SKM-1 (cell line): ENCODE data around the gene TMEM140.
"Not testable (repeated sequence)": the region's sequence is repeated elsewhere in the genome, so short reads cannot be mapped to it uniquely, and the experiment has no call there.

Experiments
- DNase-seq: peaks from one replicate; lab custom pipeline; 2025; ENCODE audit not compliant: unreplicated experiment; lab: John Stamatoyannopoulos, UW

TMEM140 gene

DNA sequence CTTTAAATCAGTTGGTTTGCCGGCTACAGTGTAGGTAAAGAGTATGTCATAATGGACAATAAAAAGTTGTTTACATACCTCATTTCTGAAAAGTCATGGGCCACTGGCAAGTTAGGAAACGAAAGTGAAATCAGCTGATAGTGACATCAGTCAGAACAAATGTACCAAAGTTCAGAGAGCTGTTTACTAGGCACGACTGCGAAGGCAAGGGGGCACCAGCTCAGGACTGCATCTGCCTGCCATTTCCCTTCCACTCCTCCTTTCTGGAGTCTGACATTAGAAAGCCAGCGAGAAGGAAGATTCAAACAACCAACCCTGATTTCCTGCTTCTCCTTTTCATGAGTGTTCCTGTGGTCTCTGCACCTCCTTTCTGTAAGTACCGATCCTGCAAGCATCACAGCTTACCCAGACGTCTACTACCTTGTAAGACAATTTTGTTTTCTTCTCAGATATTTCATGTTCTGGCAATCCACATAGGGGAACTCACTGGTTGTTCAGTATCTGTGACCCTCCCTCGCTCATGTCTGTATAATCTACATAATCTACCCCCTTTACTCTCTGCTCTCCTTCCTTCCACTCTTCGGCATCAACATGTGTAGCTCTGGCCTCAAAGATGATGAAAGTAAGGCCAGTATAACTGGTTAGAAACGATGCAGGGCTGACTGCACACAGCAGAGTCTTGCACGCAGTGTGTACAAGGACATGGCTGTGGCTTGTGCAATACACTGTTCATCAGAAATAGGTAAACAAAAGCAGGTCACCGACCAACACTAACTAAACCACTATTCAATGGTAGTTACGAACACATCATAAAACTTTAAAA, at the start of gene TMEM140:
Gene TMEM140, plus strand, starts transcription at position 174 of the 823 bp plus-strand sequence. CDS start 16,370 bp downstream, outside the sequence.
- no peak for DNase-seq

DNA sequence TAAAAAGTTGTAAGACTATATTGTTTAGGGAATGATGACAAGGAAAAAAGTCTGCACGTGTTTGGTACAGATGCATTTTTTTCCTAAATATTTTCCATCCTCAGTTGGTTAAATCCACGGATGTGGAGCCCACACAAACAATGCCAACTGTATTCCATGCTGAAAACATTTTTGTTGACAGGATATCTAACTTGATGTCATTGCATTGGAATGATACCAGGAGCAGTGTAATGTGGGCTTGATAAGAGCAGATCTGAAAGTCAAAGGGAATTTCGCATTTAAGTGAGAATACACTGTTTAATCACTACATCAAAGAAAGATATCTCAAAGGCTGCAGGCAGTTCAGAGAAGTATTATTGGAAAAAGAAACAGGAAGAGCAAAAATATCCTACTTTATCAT, 49.5 kb upstream of the TMEM140 start:
- no peak for DNase-seq

DNA sequence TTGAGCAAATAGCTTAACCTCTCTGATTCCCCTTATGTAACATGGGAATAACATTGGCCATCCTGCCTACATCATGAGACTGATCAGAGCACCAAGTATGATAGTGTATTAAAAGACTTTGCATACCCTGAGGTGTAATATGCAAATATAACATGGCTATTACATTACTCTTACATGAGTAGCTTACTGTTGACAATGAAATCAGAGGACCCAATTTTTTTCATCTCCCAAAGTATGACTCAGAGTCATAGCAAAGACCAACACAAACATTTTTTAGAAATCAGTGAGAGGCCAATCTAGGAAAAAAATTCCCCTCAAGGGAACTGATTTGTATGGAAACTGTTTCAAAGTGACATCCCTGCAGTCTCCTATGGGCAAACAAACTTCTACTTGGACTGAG, 47.0 kb upstream of the TMEM140 start:
- DNase-seq, result no peak

- DNase-seq, result no peak
Observed at GRCh38 chr7:135102372-135102771, 45.5 kb upstream of the TMEM140 start.

DNA sequence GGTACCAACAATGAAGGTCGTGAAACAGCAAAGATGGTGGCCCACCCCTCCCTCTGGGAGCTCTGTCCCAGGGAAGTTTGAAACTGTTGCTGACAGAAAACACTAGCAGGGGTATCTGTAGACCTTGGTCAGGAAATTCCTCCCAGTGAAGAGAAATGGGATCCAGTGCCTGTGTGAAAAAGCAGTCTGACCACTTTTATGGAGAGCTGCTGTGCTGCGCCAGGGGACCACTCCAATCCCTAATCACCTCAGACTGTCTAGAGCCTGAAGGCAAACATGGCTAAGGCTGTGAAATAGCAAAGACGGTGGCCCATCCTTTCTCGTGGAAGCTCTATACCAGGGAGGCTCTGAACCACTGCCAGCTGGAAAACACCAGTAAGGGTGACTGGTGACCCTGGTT, 38.3 kb upstream of the TMEM140 start:
- no peak for DNase-seq

DNA sequence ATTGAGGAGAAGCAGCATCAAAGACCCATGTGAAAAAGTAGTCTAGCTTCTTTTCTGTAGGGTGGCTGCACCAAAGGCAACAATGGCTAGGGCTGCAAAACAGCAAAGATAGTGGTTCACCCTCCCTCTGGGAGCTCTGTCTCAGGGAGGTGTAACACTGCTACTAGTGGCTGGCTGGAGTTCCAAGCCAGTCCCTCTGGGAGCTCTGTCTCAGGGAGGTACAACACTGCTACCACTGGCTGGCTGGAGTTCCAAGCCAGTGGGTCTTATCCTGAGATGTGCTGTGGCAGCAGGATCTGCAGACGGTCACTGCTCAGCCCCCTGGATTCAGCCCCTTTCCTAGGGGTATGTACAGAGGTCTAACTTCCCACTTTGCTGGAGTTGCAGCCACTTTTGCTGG, 37.9 kb upstream of the TMEM140 start:
- no peak for DNase-seq

- no peak for DNase-seq
Observed at GRCh38 chr7:135111379-135111778, 36.5 kb upstream of the TMEM140 start.

- no peak for DNase-seq
Observed at GRCh38 chr7:135114622-135115021, 33.2 kb upstream of the TMEM140 start.

DNA sequence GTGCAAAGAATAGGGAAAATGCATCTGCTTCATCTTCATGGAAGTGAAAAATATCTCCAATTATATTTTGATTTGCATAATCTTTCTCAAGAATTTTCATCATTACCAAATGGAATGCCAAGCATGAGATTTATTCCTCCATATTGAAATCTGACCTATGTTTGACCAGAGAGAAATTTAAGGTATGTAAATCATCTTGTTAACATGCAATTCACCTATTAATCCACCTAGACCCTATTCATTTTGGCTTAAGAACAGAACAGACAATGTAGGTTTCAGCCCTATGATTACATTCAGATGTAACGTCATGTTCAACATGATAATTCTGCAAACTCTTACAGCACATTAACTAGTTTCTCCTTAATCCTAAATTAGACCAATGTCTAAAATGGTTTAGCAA, 30.8 kb upstream of the TMEM140 start:
- no peak for DNase-seq

GRCh38 chr7:135121868-135122267, 26.0 kb upstream of the TMEM140 start:
- no peak for DNase-seq

DNA sequence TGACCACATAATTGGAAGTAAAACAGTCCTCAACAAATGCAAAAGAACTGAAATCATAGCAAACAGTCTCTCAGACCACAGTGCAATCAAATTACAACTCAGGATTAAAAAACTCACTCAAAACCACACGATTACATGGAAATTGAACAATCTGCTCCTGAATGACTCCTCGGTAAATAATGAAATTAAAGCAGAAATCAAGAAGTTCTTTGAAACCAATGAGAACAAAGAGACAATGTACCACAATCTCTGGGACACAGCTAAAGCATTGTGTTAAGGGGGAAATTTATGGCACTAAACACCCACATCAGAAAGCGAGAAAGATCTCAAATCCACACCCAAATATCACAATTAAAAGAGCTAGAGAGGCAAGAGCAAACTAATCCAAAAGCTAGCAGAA, 23.2 kb upstream of the TMEM140 start:
- not testable (repeated sequence) for DNase-seq

- DNase-seq, result no peak
Observed at GRCh38 chr7:135128931-135129330, 18.9 kb upstream of the TMEM140 start.

- no peak for DNase-seq
Observed at GRCh38 chr7:135129579-135129978, 18.3 kb upstream of the TMEM140 start.

DNA sequence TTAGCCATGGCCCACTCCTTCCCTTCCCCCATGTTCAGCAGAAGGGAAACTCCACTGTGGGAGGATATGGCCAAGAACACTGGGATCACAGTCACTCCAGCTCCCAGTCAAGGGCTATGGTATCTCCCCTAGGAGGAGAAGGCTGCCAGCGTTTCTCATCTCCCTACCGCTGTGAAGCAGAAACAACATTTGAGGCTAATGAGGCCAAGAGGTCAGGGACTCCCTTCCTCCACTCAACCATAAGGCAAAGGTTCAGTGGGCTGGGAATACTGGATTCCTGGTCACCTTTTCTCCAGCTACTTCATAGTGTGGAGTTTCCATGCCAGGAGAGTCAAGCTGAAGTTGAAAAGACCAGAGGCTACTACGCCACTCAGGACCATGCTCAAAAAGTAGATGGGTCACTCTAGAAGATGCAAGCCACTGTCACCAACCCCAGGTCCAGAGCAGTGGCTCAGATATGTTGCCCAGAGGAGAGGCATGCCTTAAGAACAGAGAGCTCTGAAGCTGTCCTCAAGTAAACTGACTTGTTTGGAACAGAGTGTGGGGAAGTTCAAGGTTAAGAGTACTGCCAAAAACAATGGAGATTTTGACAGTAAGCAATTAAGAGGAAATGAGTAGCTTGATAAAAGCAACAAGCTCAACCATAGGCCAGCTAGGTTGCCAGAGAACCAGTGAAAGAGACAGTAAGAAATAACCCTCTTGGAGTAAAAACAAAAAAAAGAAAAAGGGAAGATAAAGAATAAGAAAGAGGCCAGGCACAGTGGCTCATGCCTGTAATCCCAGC, 3.8 kb upstream of the TMEM140 start:
- DNase-seq, result no peak

GRCh38 chr7:135147341-135147898, 452 bp upstream of the TMEM140 start:
- no peak for DNase-seq

- DNase-seq, result no peak
Observed at GRCh38 chr7:135150072-135150782, 2.4 kb downstream of the TMEM140 start.

GRCh38 chr7:135151132-135151531, 3.3 kb downstream of the TMEM140 start:
- no peak for DNase-seq

GRCh38 chr7:135151533-135151932, 3.7 kb downstream of the TMEM140 start:
- no peak for DNase-seq

GRCh38 chr7:135152442-135152841, 4.6 kb downstream of the TMEM140 start:
- DNase-seq, result no peak

DNA sequence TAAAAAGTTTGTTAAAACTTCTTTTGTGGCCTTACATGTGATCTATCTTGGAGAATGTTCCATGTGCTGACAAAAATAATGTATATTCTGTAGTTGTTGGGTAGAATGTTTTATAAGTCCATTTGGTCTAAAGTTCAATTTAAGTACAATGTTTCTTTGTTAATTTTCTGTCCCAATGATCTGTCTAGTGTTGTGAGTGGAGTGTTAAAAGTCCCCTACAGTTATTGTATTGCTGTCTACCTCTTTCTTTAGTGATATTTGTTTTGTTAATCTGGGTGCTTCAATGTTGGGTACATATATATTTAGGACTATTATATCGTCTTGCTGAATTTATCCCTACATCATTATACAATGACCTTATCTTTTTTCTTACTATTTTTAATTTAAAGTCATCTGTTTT, 6.9 kb downstream of the TMEM140 start:
- no peak for DNase-seq

- no peak for DNase-seq
Observed at GRCh38 chr7:135156290-135156689, 8.4 kb downstream of the TMEM140 start.
